ENCODE data around the gene NIPBL. TPM values are rescaled to one million over a fixed set of nuclear protein-coding genes. Genes with fewer than 3 reads are reported as not detected.
"Not testable (repeated sequence)": the region's sequence is repeated elsewhere in the genome, so short reads cannot be mapped to it uniquely, and the experiment has no call there.

Gene NIPBL
- total RNA-seq, 1 experiment from 2014 or later: 69.5 TPM

DNA sequence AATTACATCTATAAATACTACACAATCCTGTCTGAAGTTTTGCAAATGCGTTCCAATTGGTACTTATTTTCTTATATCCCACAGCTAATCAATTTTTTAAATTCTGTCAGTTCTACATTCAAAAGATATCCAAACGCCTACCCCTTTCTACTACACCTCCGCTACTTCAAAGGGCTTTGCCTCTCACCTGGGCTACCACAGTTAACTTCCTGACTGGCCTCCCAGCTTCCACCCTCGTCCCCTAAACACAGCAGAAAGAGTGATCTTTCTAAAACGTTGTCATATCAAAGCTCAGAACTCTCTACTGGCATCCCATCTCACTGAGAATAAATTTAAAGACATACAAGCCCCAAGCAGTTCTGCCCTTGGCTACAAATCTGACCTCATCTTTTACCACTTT, 32.3 kb upstream of the NIPBL start:
- CTCF ChIA-PET: no interaction called here

DNA sequence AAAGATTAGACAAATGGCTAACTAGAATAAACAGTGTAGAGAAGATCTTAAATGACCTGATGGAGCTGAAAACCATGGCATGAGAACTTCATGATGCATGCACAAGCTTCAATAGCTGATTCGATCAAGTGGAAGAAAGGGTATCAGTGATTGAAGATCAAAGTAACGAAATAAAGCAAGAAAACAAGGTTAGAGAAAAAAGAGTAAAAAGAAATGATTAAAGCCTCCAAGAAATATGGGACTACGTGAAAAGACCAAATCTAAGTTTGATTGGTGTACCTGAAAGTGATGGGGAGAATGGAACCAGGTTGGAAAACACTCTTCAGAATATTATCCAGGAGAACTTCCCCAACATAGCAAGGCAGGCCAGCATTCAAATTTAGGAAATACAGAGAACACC, 28.0 kb upstream of the NIPBL start:
- BruUV-seq (replicated peaks); H3K9me3 ChIP-seq (ENCODE audit: low read depth, low read length, poor library complexity, severe bottlenecking); POLR2A ChIA-PET (ENCODE audit: low non-redundant PET); H3K36me3 ChIP-seq (ENCODE audit: insufficient read depth, low read length, poor library complexity, severe bottlenecking); CTCF ChIA-PET; H3K27ac ChIP-seq (ENCODE audit: low read depth, low read length, poor library complexity, severe bottlenecking); H3K27me3 ChIP-seq (replicated peaks; ENCODE audit: insufficient read depth, low read depth, low read length, poor library complexity); H3K4me1 ChIP-seq (ENCODE audit: insufficient read depth, low read length, poor library complexity, severe bottlenecking); H3K4me3 ChIP-seq (ENCODE audit: low read depth, low read length, poor library complexity, severe bottlenecking); intact Hi-C loops (cut with micrococcal nuclease; ENCODE audit: unreplicated experiment); DNase-seq (ENCODE audit: low spot score): not testable (repeated sequence)

More for the DNA sequence above, 32.3 kb upstream of the NIPBL start:
- no TSS peak for BruUV-seq (replicated peaks)
- Histone ChIP-seq H3K27ac (ENCODE audit: low read depth, low read length, poor library complexity, severe bottlenecking) (no peak overlapping the region), H3K9me3 (ENCODE audit: low read depth, low read length, poor library complexity, severe bottlenecking) (no peaks in the 10 kb centered on the region), H3K4me1 (ENCODE audit: insufficient read depth, low read length, poor library complexity, severe bottlenecking) (no peaks in the 10 kb centered on the region), H3K36me3 (ENCODE audit: insufficient read depth, low read length, poor library complexity, severe bottlenecking) (no peaks in the 10 kb centered on the region), H3K27me3 (replicated peaks; ENCODE audit: insufficient read depth, low read depth, low read length, poor library complexity) (no peaks in the 10 kb centered on the region), H3K4me3 (ENCODE audit: low read depth, low read length, poor library complexity, severe bottlenecking) (no peak overlapping the region)
- no peak for TF ChIP-seq EZH2 (IDR thresholded peaks at IDR 0.05; ENCODE audit: borderline replicate concordance, low read depth, low read length, poor library complexity, severe bottlenecking)
- TF ChIP-seq CTCF (conservative IDR thresholded peaks at IDR 0.05; ENCODE audit: low read depth, low read length): no peak
- no peak for DNase-seq (ENCODE audit: low spot score)
- POLR2A ChIA-PET (ENCODE audit: low non-redundant PET): no interaction called here
- intact Hi-C loops (cut with micrococcal nuclease; ENCODE audit: unreplicated experiment): no loop called here

DNA sequence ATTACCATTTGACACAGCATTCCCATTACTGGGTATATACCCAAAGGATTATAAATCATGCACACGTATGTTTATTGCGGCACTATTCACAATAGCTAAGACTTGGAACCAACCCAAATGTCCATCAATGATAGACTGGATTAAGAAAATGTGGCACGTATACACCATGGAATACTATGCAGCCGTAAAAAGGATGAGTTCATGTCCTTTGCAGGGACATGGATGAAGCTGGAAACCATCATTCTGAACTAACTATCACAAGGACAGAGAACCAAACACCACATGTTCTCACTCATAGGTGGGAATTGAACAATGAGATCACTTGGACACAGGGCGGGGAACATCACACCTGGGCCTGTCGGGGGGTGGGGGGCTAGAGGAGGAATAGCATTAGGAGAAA, 23.7 kb upstream of the NIPBL start:
- H3K27me3 ChIP-seq (replicated peaks; ENCODE audit: insufficient read depth, low read depth, low read length, poor library complexity); POLR2A ChIA-PET (ENCODE audit: low non-redundant PET); H3K4me1 ChIP-seq (ENCODE audit: insufficient read depth, low read length, poor library complexity, severe bottlenecking); BruUV-seq (replicated peaks); intact Hi-C loops (cut with micrococcal nuclease; ENCODE audit: unreplicated experiment); DNase-seq (ENCODE audit: low spot score); H3K4me3 ChIP-seq (ENCODE audit: low read depth, low read length, poor library complexity, severe bottlenecking); CTCF ChIA-PET; H3K36me3 ChIP-seq (ENCODE audit: insufficient read depth, low read length, poor library complexity, severe bottlenecking); H3K27ac ChIP-seq (ENCODE audit: low read depth, low read length, poor library complexity, severe bottlenecking); H3K9me3 ChIP-seq (ENCODE audit: low read depth, low read length, poor library complexity, severe bottlenecking): not testable (repeated sequence)

DNA sequence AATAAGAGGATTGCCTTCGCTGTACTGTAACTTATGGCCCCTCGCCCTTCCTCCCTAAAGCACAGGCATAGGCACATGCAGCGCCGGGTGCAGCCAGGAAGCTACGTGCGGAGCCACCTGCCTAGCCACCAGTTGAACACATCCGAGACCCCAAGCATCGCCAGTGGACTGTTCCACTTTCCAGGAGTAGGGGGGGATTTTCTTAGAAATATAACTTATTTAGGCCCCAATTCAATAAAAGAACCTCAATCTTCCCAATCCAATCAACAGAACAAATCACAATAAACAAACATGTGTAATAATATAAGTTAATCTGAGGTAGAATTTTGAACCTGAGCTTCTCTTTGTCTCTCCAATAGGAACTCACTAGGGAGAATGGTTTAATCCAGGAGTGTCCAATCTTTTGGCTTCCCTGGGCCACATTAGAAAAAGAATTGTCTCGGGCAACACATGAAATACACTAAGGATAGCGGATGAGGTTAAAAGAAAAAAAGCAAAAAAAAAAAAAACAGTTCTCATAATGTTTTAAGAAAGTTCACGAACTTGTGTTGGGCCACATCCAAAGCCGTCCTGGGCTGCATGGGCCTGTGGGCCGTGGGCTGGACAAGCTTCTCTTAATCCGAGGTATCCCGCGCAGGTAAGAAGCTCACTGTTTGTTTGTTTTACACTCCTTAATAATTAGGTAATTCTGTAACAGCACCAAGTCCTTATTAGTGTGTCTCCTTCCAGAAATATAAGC, 22.0 kb upstream of the NIPBL start:
- H3K36me3 ChIP-seq (ENCODE audit: insufficient read depth, low read length, poor library complexity, severe bottlenecking): no peaks in the 10 kb centered on the region
- POLR2A ChIA-PET (ENCODE audit: low non-redundant PET): no interaction called here
- H3K27me3 ChIP-seq (replicated peaks; ENCODE audit: insufficient read depth, low read depth, low read length, poor library complexity): no peaks in the 10 kb centered on the region
- no peaks in the 10 kb centered on the region for H3K9me3 ChIP-seq (ENCODE audit: low read depth, low read length, poor library complexity, severe bottlenecking)
- H3K4me3 ChIP-seq (ENCODE audit: low read depth, low read length, poor library complexity, severe bottlenecking): no peak overlapping the region
- H3K27ac ChIP-seq (ENCODE audit: low read depth, low read length, poor library complexity, severe bottlenecking): no peak overlapping the region
- intact Hi-C loops (cut with micrococcal nuclease; ENCODE audit: unreplicated experiment): no loop called here
- CTCF ChIA-PET: interaction anchor here (0.8 kb wide), 1 partner anchor 21 kb away, joined by 3 read pairs; no protein-coding TSS in a partner anchor
- H3K4me1 ChIP-seq (ENCODE audit: insufficient read depth, low read length, poor library complexity, severe bottlenecking): no peaks in the 10 kb centered on the region
- TF ChIP-seq CTCF (conservative IDR thresholded peaks at IDR 0.05; ENCODE audit: low read depth, low read length) (no peak), EZH2 (IDR thresholded peaks at IDR 0.05; ENCODE audit: borderline replicate concordance, low read depth, low read length, poor library complexity, severe bottlenecking) (no peak)
- no peak for DNase-seq (ENCODE audit: low spot score)
- no TSS peak for BruUV-seq (replicated peaks)
